Endothelial cell of umbilical vein (primary cell): ENCODE results near the gene CD74. TPM values are rescaled to one million over a fixed set of nuclear protein-coding genes. Genes with fewer than 3 reads are reported as not detected.

ENCODE experiments used
- BruUV-seq: library from RNA; stranded (reverse); fragments of 400-500 nt; replicated peaks from 2 replicates; lab custom pipeline; 2021; lab: Mats Ljungman, UMichigan
- CTCF ChIA-PET: fragments of 300-600, 350-600 bp; sonication (Branson Sonifier 250); formaldehyde crosslinking; loops from one replicate; lab custom pipeline; 2021; ENCODE audit warnings: antibody characterized with exemption, inconsistent platforms; lab: Charles Lee
- POLR2A ChIA-PET: fragments of 300-600, 350-600 bp; sonication (Branson Sonifier 250); formaldehyde crosslinking; loops from one replicate; lab custom pipeline; 2021; ENCODE audit warnings: antibody characterized with exemption, inconsistent platforms; lab: Charles Lee
- DNase-seq: peaks from one replicate; pipeline ENCODE4 v3.0.0-alpha.2; 2011; ENCODE audit warnings: low read depth, low spot score
- FAIRE-seq: peaks from 2 replicates; lab custom pipeline; 2011; peaks lifted over from hg19 to GRCh38; lab: Jason Lieb, UNC
- H2AFZ ChIP-seq: 2 replicates; pipeline ENCODE4 v1.6.0; 2012; ENCODE audit warnings: low read depth, low read length, control low read depth, inconsistent platforms
- H3K27ac ChIP-seq: 2 replicates; pipeline ENCODE4 v1.5.1; 2011; ENCODE audit warnings: low read depth, mild to moderate bottlenecking, control low read depth, low read length, moderate library complexity; ENCODE audit not compliant: insufficient read depth
- H3K27me3 ChIP-seq, 2 experiments: 2 replicates each; pipeline versions ENCODE4 v1.6.0 to v1.6.1; 2011; ENCODE audit warnings: low read length in 2 of 2, mixed read lengths in 1 of 2; ENCODE audit not compliant: control insufficient read depth in 2 of 2, insufficient read depth in 2 of 2
- H3K36me3 ChIP-seq, 2 experiments: 2 replicates in 1 of 2; 3 replicates in 1 of 2; pipeline ENCODE4 v1.5.1; 2011; ENCODE audit warnings: low read length in 2 of 2, mild to moderate bottlenecking in 1 of 2, moderate library complexity in 1 of 2; ENCODE audit not compliant: control insufficient read depth in 2 of 2, insufficient read depth in 2 of 2; ENCODE audit errors: extremely low read depth in 1 of 2
- H3K4me1 ChIP-seq: 3 replicates; pipeline ENCODE4 v1.5.1; 2011; ENCODE audit warnings: mild to moderate bottlenecking, low read length; ENCODE audit not compliant: control insufficient read depth, insufficient read depth; ENCODE audit errors: extremely low read depth
- H3K4me2 ChIP-seq: 2 replicates; pipeline ENCODE4 v1.6.1; 2011; ENCODE audit warnings: low read length, control low read depth, mixed read lengths; ENCODE audit not compliant: insufficient read depth
- H3K4me3 ChIP-seq, 3 experiments: fragments of 200-600 bp in 1 of 3; sonication (generic), shearing (Covaris generic) in 1 of 3; replicated peaks in 1 of 3; 2 replicates each; pipeline ENCODE4 v1.5.1; 2011 to 2016; ENCODE audit warnings: control low read depth in 3 of 3, low read length in 3 of 3, mild to moderate bottlenecking in 2 of 3, inconsistent platforms in 1 of 3, low read depth in 1 of 3, moderate library complexity in 1 of 3; ENCODE audit not compliant: insufficient read depth in 1 of 3
- H3K79me2 ChIP-seq: 2 replicates; pipeline ENCODE4 v1.6.0; 2012; ENCODE audit warnings: low read length, inconsistent platforms; ENCODE audit not compliant: control insufficient read depth, insufficient read depth
- H3K9ac ChIP-seq: replicated peaks from 2 replicates; pipeline ENCODE3; 2011; ENCODE audit warnings: low read length, control low read depth; ENCODE audit not compliant: insufficient read depth; ENCODE audit errors: extremely low read depth
- H3K9me1 ChIP-seq: replicated peaks from 3 replicates; pipeline ENCODE4 v1.6.0; 2011; ENCODE audit warnings: mild to moderate bottlenecking, low read length; ENCODE audit not compliant: control insufficient read depth, insufficient read depth; ENCODE audit errors: extremely low read depth
- H3K9me3 ChIP-seq: replicated peaks from 2 replicates; pipeline ENCODE4 v1.5.1; 2012; ENCODE audit warnings: low read length, inconsistent platforms; ENCODE audit not compliant: control insufficient read depth, insufficient read depth
- H4K20me1 ChIP-seq: replicated peaks from 2 replicates; pipeline ENCODE3; 2011; ENCODE audit warnings: mild to moderate bottlenecking, low read length; ENCODE audit not compliant: control insufficient read depth, insufficient read depth; ENCODE audit errors: extremely low read depth
- EZH2 ChIP-seq: IDR thresholded peaks from 2 replicates; pipeline ENCODE4 v1.6.1; 2012; ENCODE audit warnings: borderline replicate concordance, low read depth, mild to moderate bottlenecking, moderate library complexity, low read length, inconsistent platforms; ENCODE audit not compliant: severe bottlenecking
- FOS ChIP-seq: IDR thresholded peaks from 2 replicates; pipeline ENCODE4 v1.6.1; 2011; ENCODE audit warnings: mild to moderate bottlenecking, low read length, moderate library complexity, borderline replicate concordance; ENCODE audit not compliant: insufficient read depth
- GATA2 ChIP-seq: IDR thresholded peaks from 2 replicates; pipeline ENCODE4 v1.7.0; 2011; ENCODE audit warnings: low read depth, mild to moderate bottlenecking, moderate library complexity, mixed read lengths, low read length; ENCODE audit not compliant: insufficient read length, insufficient read depth
- JUN ChIP-seq: IDR thresholded peaks from 2 replicates; pipeline ENCODE4 v1.6.1; 2011; ENCODE audit warnings: borderline replicate concordance, low read depth; ENCODE audit not compliant: insufficient read length, insufficient read depth
- MYC ChIP-seq: IDR thresholded peaks from one replicate; pipeline ENCODE4 v1.6.1; 2011; ENCODE audit warnings: mild to moderate bottlenecking, low read depth, low read length
- POLR2A ChIP-seq: IDR thresholded peaks from 2 replicates; pipeline ENCODE4 v1.6.1; 2012; ENCODE audit warnings: low read depth, mild to moderate bottlenecking, control low read depth, low read length
- POLR2AphosphoS5 ChIP-seq: IDR thresholded peaks from 2 replicates; pipeline ENCODE4 v1.6.1; 2012; ENCODE audit warnings: low read depth, mild to moderate bottlenecking, control low read depth, low read length, moderate library complexity; ENCODE audit not compliant: insufficient read depth
- dilution Hi-C: fragments of 300-500 bp; cut with MboI; formaldehyde crosslinking; loops from one replicate; pipeline ENCODE4 v1.15.0; 2019; ENCODE audit warnings: low sequenced_read_pairs; ENCODE audit not compliant: extremely low pct_ligation_motif_present
- intact Hi-C: fragments of 100-400 bp; cut with micrococcal nuclease; formaldehyde crosslinking; loops from one replicate; pipeline ENCODE4 v1.10.0; 2022
- polyA plus RNA-seq, 4 experiments: library from polyadenylated mRNA; depleted of rRNA in 3 of 4; stranded (reverse) in 3 of 4; unstranded in 1 of 4; fragments of >200 nt; gene quantifications; 2 replicates each; pipeline versions ENCODE4 v1.2.1 to v1.2.3, GENCODE V29; 2011 to 2012; ENCODE audit warnings: missing spikeins in 1 of 4
- total RNA-seq: library from RNA; stranded (reverse); gene quantifications from 2 replicates; pipeline ENCODE4 v1.2.3, GENCODE V29; 2021
- TF ChIP-seq, protein P1 (sequence below): IDR thresholded peaks from 2 replicates; pipeline ENCODE4 v1.6.1; 2011; ENCODE audit not compliant: insufficient read depth, insufficient read length
- TF ChIP-seq, protein P2 (sequence below), 2 donors: IDR thresholded peaks; 1 replicate in 1 of 2; 2 replicates in 1 of 2; pipeline ENCODE4 v1.5.1; 2011; ENCODE audit warnings: low read length in 2 of 2, mild to moderate bottlenecking in 2 of 2, moderate library complexity in 2 of 2, control low read depth in 1 of 2, inconsistent platforms in 1 of 2, low read depth in 1 of 2; ENCODE audit not compliant: insufficient read depth in 1 of 2; ENCODE audit errors: extremely low read depth in 1 of 2

CD74 gene
- total and polyA plus RNA-seq, 2 donors (not counting 3 experiments of a cell fraction or from before 2014, with no cell fraction given): 0.62 to 1.3 TPM

DNA sequence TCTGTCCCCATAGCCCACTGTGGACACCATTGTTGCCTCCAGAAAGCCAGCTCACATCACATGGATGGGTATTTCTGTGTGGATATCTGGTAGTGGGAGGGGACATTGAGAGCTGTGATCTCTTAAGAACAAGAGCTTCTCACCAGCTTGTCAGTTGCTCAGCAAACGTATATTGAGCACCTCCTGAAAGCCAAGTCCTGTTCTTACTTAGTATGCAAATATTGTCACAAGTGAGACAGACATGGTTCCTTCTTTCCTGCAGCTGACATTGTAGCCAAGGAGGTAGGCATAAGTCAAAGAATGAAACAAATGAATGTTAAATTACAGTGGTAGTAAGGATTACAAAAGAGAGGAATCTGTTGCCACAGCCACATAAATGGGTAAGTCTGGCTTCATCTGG is 51.4 kb downstream of the CD74 start:
- CTCF ChIA-PET: interaction anchor here (1.7 kb wide), 1 partner anchor 12 kb away, joined by 5 read pairs; no protein-coding TSS in a partner anchor
- no peak for FAIRE-seq

More for the DNA sequence above, 51.4 kb downstream of the CD74 start:
- Histone ChIP-seq H2AFZ (no peak overlapping the region), H3K9me3 (no peaks in the 10 kb centered on the region), H3K27me3 (no peaks in the 10 kb centered on the region), H3K9ac (no peak overlapping the region), H4K20me1 (no peaks in the 10 kb centered on the region), H3K4me2 (no peak overlapping the region), H3K36me3 (peaks cover 0 to 22% of the 10 kb centered on the region in 2 experiments), H3K4me1 (peaks cover 3% of the 10 kb centered on the region), H3K79me2 (peaks cover 31% of the 10 kb centered on the region), H3K9me1 (no peaks in the 10 kb centered on the region), H3K4me3 (no peak overlapping the region), H3K27ac (no peak overlapping the region)
- intact Hi-C loops (no loop called here), dilution Hi-C loops (no loop called here)
- POLR2A ChIA-PET: interaction anchor here (0.7 kb wide), 1 partner anchor 179 kb away, joined by 5 read pairs; no protein-coding TSS in a partner anchor
- BruUV-seq: no TSS peak
- no peak for DNase-seq
- TF ChIP-seq FOS (no peak), EZH2 (no peak), JUN (no peak), POLR2A (no peak), MYC (no peak), GATA2 (no peak), POLR2AphosphoS5 (no peak)
- TF ChIP-seq, protein P1, sequence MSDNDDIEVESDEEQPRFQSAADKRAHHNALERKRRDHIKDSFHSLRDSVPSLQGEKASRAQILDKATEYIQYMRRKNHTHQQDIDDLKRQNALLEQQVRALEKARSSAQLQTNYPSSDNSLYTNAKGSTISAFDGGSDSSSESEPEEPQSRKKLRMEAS: no peak
- TF ChIP-seq, protein P2, sequence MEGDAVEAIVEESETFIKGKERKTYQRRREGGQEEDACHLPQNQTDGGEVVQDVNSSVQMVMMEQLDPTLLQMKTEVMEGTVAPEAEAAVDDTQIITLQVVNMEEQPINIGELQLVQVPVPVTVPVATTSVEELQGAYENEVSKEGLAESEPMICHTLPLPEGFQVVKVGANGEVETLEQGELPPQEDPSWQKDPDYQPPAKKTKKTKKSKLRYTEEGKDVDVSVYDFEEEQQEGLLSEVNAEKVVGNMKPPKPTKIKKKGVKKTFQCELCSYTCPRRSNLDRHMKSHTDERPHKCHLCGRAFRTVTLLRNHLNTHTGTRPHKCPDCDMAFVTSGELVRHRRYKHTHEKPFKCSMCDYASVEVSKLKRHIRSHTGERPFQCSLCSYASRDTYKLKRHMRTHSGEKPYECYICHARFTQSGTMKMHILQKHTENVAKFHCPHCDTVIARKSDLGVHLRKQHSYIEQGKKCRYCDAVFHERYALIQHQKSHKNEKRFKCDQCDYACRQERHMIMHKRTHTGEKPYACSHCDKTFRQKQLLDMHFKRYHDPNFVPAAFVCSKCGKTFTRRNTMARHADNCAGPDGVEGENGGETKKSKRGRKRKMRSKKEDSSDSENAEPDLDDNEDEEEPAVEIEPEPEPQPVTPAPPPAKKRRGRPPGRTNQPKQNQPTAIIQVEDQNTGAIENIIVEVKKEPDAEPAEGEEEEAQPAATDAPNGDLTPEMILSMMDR (IDR thresholded peaks at IDR 0.05; ENCODE audit: extremely low read depth in 1 of 2, insufficient read depth in 1 of 2, low read depth in 1 of 2, low read length in 2 of 2): no peak
